Right lung (tissue), 5 donors: ENCODE measurements around the gene CDX2. TPM values are rescaled to one million over a fixed set of nuclear protein-coding genes. Genes with fewer than 3 reads are reported as not detected.

Experiments used
- DNase-seq, 2 donors: peaks; one replicate each; pipeline ENCODE4 v3.0.0-alpha.2; 2013
- polyA plus RNA-seq, 5 donors: library from polyadenylated mRNA; unstranded; fragments of 120-200 nt; gene quantifications; one replicate each; pipeline versions ENCODE4 v1.2.1 to v1.2.3, GENCODE V29; 2013; ENCODE audit warnings: inconsistent platforms in 1 of 5, low replicate concordance in 1 of 5; ENCODE audit not compliant: insufficient read length in 5 of 5, insufficient read depth in 1 of 5

Gene CDX2
- polyA plus RNA-seq, 5 donors, result not detected

GRCh38 chr13:27918918-27919658 is 50.0 kb downstream of the CDX2 start:
- no peak for DNase-seq

- no peak for DNase-seq
These were observed 50.8 kb downstream of the CDX2 start for GRCh38 chr13:27918041-27918917.

GRCh38 chr13:27917121-27917947 is 51.8 kb downstream of the CDX2 start:
- DNase-seq, result no peak

DNA sequence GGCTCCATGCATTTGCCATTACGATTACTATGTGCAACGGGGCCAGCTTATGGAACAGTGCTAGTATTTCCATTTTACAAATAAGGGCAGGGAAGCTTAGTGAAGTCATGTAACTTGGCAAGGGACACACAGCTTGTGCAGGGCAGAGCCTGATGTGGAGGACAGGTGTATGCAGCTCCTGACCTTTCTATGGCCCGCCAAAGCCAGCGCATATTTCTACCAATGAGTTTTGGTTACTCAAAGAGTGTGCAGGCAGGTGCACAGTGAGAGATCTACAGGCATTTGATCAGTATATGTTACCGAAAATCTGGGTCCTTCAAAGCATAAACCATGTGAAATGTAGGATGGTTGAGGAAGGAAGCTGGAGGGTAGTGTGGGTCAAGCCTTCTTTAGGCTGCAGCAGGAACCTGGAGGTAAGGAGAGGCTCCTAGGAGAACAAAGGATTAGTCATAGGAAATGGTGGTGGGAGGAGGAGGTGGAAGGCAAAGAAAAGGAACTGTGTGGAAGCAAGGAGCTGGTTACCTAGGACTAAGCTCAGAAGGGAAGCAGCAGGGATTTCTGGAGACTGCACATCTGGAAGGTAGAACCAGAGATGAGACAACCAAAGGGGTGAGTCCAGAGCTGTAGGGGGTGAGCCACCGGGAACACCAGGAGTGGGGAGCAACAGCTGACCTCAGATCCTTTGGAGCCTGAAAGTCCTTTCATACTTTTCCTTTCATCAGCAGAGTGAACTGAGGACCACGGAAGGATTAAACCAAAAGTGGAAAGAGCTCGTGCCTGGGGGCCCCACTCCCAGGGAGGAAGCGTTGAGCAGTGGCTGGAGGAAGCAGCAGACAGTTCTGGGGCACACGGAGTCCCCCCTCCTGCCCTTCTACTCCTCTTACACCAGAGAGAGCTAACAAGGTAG is 53.6 kb downstream of the CDX2 start:
- DNase-seq, result no peak

DNA sequence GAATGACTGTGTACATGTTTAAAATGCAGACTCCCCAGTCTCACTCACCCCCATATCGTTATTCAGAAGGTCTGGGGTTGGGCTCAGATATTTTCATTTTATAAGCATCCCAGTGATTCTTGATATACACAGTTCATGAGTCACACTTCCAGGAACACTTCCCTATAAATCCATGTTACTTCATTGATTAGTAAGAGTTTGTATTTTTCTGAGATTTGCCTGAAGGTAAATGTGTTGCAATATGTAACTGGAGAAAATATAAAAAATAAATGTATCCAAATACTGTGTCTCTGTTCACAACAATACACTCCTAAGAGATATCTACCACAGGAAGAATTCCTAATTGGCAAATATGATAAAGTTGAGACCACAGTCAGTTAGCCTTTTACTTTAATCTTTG is 56.0 kb downstream of the CDX2 start:
- DNase-seq, result no peak

DNA sequence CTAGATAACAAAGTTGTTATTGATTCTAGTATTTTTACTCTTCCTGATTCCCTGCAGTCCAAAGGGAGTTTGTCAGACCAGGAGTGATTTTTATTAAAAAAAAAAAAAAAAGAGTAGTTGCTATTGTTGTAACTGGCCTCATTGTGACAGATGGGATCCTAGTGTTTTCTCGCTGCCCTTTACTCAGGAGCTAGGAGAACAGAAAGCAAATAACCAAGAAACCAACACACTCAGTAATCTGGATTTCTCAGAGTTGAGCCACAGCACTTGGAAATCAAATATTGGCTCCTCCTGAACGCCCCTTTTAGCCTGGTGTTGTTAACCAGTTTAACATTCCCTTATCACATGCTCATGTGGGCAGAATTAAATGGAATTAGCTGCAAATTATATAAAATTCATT is 57.6 kb downstream of the CDX2 start:
- DNase-seq, result no peak

Other genes starting within 250 kb of the CDX2 start
- not detected for gene GSX1, start 176.8 kb downstream of the CDX2 start, polyA plus RNA-seq
- gene PDX1, start 49.3 kb downstream of the CDX2 start, polyA plus RNA-seq, result not detected
- not detected for gene URAD, start 19.4 kb upstream of the CDX2 start, polyA plus RNA-seq
- under 1 TPM; 0.29 to 0.55 (median 0.42) TPM for gene FLT3, start 131.3 kb upstream of the CDX2 start, polyA plus RNA-seq
- 10 to 100 TPM; 38.9 to 63.1 (median 55.2) TPM for gene PAN3, start 169.2 kb upstream of the CDX2 start, polyA plus RNA-seq